CD4-positive, alpha-beta T cell treated with Interleukin-10 for 1 hour (primary cell): ENCODE results near the gene KCNC1.

ENCODE experiments used
- DNase-seq: peaks from one replicate; pipeline ENCODE4 v3.0.0-alpha.2; 2020

Gene KCNC1

DNA sequence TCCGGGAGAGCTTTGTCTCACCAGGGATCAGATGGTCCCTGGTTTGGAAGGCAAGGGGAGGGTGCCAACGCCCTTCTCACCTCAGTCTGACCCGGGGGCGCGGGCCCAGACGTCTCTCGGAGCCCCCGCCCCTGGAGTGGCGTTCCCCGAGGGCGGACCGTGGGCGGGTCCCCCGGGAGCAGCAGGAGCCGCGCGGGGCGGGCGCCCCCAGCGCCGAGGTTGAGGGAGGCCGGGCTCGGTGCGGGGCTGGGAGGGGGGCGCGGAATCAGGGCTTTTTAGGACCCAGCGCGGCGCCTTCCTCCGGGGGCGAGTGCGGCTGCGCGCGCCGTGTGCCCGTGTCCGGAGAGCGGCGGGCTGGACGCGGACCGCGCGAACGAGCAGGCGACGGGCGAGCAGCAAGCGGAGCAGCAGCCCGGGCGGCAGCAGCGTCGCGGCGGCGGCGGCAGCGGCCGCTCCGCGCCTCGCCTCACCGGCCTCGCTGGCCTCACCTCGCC lies at the start of gene KCNC1:
Gene KCNC1 (plus strand): TSS at position 364 of the 494 bp plus-strand sequence. CDS start 1,222 bp downstream, outside the sequence.
- DNase-seq = no peak

DNA sequence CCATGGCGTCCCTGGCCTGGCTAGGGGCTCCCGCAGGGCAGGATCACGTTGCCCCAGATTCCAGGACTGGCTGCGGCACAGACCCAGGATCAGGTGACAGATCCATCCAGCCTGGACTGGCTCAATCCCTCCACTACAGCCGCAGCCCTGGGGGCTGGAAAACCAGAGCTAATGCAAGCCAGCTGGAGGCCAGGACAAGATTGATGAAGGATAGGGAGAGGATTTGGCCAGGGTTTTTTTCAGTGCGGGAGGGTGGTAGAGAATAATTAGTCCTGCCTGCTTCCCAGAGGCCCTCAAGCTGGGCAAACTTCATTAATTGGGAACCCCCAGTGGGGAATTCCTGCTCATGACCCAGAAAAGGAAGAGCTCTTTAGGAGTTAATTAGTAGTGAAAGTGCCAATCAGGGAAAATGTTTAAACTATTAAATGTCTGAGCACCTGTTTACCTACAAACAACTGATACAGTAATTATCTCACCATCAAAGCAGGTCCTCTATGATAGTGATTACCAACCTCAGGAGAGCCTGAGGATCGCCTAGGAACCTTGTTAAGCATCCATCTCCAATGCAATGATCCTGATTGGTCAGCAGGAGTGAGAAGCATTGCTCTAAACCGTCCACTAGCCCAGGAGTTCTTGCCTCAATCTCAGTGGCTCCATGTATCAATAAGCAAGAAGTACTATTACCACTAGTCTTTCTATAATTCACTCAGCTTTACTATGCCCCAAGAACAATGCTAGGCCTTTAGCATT lies 48.2 kb upstream of the KCNC1 start:
- DNase-seq = no peak

DNA sequence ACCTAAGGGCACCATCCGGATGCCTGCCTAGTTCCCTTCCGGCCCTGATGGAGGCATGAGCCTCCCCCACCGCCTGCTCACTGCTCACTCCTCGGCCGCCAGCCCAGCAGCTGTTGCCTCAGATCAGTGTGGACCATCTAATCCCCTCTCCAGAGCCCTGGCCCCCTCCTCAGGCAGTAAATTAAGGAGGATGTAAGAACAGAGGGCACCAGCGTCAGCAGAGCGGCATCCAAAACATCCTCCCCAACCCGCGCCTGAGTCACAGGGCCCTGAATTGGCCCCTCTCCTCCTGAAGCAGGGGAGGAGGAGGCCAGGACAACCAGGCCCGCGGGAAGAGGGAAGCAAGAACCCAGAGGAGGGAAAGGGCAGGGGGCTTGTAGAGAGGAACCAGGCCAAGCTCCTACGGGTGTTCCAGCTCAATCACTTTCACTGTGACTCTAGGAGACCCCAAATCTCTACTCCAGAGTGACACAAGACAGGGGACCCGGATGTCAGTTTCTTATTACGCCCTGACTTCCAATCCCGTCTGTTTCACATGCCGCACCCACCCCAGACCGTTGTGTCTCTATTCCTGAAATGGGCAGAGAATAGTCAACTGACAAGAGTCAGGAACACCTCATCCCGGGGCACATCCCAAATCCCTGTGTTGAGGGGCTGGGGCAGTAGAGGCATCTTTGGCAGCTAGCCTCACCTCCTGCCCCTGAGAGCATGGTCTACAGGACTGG lies 46.5 kb upstream of the KCNC1 start:
- no peak for DNase-seq

DNA sequence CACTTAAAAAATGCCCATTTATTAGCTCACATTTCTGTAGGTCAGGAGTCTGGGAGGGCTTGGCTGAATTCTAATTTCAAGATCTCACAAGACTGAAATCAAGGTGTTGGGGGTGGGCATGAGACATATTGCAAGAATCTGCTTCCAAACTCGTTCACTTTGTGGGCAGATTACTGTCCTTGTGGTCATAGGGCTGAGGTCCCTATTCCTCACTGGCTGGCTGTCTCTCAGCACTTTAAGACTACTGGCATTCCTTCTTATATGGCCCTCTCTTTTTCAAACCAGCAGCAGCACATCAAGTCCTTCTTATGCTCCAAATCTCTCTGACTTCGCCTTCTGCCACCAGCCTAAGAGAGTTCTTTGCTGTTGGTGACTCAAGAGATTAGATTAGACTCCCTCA lies 43.0 kb upstream of the KCNC1 start:
- DNase-seq = no peak

DNA sequence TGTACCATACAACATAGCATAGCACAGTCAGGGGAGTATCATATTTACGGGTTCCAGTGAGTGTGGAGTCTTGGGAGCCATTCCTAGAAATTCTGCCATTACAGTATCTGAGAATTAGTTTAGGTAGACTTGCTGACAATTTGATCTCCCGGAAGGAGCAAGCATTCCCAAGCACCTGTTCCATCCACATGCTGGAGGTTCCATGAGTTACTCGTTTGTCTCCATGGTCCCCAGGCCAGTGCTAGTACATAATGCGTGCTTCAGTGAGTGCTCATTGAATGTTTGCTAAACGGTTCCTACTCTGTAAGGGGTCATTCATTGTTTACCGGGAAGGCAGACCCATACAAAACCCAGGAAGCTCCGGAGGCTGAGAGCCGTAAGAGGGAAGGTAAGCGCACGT lies 42.6 kb upstream of the KCNC1 start:
- DNase-seq = no peak

DNA sequence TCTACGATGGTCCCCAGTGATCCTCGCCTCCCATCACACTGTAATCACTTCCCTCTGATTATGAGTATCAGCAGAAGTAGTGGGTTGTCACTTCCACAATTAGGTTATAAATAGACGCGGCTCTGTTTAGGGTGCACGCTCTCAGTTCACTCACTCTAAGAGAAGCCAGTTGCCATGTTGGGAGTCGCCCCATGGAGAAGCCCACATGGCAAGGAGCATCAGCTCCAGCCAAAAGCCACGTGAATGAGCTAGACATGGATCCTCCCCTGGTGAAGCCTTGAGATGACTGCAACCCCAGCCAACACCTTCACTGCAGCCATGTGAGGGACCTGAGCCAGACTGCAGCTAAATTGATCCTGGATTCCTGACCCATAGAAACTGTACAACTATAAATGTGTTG lies 41.6 kb upstream of the KCNC1 start:
- no peak for DNase-seq

DNA sequence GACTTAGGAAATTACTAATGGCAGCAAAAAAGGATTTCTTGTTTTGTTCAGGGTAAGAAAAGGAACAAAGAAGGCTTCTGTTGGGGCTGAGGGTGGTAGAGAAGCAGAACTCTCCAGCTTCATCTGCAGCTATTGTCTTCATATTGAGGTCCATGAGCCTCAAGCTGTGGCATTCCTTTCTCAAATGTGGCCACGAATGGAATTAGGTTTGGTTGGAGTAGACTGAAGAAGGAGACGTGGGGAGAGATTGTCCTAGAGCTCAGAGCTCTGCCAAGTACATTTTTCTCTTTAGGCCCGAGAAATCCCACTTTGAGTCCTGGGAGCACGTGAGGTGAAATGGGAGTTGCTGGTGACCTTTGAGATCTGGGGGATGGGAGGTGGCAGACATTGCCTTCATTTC lies 41.0 kb upstream of the KCNC1 start:
- no peak for DNase-seq

DNA sequence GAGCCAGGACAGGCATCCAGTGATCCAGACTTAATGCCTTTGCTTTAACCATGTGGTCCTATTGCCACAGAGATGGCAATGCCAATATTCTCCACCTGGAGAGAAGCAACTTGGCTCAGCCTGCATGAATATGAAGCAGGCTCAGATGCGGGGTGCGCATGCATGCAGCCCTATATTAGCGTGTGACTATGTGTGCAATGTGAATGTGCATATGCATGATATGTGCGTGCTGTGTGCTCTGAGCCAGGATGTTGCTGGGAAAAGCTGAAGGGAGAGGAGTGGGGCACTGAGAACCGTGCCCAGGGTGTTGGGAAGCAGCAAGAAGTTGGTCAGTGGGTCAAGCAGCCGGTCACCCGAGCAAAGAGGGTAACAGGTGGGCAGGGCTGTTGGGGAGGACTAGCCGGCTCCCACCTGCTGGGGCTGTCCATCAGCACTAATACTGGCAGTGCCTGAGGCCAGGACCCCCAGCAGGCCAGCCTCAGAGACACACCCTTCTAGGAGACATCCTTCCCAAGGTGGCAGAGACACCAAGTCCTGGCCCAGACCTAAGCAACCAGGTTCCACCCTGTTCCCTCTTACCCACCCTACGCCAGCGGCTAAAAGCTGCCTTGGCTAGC lies 40.0 kb upstream of the KCNC1 start:
- no peak for DNase-seq

DNA sequence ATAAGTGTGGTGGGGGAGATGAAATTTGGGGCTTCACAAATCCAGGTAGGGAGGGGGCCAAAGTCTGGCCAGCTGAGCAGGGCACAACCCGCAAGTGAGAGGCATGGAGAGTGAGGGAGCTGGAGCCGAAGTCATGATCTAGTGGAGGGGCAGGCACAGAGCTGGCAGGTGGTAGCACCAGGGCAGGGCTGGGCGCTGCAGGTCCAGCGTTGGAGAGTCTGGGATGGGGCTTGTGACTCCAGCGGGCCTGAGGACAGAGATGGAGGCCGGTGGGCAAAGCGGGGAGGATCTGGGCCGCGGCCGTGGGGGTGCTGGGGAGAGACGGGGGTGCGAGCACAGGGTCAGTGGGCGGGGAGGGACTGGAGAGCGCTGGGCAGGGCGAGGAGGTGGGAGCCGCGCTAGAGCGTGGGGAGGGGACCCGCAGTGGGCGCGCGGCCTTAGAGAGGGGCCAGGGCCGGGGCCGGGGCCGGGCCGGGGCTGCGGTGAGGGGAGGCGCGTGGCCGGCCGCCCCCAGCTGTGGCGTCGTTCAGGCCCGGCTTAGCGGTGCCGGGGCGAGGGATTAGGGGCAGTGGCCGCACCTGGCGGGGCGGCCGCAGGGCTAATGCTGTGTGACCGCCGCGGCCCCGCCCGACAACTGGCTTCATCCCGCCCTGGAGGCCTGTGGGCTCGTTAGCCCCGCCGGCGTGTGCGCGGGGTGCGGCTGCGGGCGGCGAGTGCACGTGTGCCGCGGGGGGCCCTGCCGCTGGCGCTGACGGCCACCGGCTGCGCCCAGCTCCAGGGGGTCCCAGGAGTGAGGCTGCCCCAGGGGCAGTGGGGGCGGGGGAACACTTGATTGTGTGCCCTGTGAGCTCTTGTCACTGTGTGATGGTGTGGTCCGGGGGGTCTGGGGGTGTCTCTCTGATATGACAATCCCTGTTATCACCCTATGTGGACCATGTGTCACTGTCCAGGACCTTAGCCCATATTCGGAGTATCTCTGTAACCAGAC lies 38.8 kb upstream of the KCNC1 start:
- no peak for DNase-seq

DNA sequence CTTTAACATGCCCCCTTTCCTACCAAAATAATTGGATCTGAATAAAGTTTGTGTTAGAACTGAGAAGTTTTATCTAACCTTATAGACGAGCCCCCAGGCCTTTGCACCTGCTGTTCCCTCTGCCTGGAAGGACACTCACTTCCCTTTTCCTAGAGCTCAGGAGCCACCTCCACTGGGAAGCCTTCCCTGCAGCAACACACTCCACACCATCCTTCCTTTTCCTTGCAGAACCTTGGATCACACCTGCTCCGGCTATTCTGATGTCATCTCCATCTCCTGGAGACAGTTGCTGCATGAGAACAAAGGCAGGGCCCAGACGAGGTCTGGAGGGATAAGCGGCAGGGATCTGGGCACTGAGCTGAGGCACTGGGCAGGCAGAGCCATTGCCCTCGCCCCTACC lies 37.8 kb upstream of the KCNC1 start:
- no peak for DNase-seq

DNA sequence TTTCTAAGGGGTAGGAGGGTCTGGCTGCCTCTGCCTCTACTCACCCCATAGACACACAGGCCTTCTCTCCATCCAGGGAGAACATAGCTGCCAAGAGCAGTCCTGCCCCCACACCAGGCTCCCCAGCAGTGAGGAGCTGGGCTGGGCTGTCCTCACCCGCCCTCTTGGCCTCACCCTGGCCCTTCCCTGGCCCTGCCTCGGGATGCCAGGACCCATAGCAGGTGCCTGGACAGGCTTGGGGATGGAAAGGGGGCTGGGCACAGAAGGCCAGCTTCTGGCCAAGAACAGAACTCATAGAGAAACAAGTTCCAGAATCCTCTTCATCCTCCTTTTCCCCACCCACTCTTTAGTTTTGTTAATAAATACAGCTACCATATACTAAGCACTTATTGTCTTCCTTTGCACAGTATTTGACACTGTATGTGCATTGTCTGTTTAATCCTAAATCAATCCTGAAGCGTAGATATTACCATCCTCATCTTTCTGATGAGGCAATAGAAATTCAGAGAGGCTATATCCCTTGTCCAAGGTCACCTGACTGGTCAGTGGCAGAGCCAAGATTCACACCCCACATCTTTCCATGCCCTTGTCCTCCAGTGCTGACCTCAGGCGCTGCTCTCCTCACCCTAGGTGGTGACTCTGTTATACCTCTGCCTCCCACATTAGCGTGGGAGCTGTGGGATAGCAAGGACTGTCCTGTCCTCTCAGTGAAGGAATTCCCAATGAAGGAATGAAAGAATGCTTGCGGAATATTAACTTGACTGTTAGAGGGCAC lies 37.2 kb upstream of the KCNC1 start:
- DNase-seq = no peak

DNA sequence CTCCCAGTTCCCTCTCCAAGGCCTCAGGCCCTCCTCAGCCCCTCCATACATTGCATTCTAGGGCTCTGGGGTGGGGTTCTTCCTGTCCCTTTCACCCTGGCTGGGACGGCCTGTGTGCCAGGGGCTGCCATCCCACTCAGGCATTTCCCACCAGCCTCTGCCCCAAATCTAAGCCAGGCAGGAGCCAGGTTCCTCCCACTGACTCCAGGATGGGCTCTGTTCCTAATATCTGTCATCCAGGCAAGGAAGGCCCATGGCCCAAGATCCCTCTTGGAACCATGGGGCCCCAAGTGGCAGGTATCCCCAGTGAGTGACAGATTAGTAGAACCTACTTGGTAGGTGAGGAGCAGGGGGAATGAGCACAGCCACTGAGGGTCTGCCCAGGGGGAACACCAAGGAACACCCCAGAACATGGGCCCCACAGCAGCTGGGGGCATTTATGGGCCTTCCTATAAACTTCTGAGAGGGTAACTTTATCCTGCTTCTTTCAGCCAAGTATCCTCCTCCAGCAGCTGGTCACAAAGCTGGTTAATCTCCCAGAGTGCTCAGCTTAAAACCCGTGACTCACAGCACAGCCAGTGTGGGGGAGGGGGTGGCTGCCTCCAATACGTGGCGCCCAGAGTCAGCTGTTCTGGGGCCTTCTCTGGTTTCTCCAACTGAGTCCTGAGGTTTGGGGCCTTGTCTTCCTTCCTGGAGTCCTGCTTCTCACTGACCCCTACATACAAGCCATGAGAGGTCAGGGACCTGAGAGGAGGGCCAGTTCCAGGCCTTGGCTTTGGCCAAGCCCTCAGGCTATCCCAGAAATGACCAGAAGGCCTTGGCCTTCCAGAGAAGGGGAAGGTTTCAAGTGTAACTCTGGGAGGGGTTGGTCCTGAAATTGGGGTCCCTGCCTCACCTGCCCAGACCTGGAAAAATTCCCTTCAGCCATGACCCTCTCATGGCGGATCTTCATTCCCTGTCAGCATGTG lies 35.1 kb upstream of the KCNC1 start:
- DNase-seq = no peak

DNA sequence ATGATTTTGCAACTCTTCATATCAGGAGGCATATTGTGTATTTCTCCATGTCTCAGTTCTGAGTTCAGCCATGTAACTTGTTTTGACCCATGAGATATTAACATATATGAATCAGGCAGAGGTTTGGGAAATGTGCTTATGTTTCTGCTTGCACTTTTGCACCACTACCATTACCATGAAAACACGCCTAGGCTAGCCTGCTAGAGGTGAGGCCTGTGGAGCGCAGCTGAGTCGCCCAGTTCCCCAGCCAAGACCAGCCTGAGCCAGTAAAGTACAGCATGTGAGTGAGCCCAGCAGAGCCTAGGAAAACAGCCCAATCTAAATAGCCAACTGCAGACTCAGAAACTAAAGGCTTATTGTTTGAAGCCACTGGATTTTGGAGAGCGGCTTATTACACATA lies 33.6 kb upstream of the KCNC1 start:
- no peak for DNase-seq

DNA sequence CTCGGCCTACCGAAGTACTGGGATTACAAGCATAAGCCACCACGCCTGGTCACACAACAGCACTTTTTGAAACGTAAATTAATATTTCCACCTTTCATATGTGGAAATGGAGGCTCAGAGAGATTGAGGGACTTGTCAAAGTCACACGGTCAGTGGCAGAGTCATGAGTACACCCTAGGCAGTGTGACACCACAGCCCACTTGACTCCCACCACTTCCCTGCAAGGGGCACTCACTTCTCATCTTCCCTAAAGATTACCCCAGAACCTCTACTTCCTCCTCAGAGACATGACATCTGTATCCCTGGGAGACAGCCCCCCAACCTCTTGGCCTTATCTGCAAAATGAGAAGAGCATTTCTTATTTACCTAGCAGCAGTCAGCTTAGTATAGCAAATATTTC lies 31.7 kb upstream of the KCNC1 start:
- DNase-seq = no peak

DNA sequence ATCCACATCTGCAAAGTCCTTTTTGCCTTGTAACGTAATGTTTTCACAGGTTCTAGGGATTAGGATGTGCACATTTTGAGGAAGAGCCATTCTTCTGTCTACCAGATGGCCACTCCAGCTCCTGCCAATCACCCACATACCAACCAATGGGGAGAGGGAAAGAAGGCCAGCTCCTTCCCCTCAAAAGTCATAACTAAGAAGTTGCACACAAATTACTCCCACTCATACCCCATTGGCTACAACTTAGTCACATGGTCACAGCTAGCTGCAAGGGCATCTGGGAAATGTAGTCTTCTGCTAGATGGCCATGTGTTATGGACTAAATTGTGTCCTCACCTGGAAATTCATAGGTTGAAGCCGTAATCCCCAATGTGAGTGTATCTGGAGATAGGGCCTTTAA lies 30.6 kb upstream of the KCNC1 start:
- DNase-seq = no peak

DNA sequence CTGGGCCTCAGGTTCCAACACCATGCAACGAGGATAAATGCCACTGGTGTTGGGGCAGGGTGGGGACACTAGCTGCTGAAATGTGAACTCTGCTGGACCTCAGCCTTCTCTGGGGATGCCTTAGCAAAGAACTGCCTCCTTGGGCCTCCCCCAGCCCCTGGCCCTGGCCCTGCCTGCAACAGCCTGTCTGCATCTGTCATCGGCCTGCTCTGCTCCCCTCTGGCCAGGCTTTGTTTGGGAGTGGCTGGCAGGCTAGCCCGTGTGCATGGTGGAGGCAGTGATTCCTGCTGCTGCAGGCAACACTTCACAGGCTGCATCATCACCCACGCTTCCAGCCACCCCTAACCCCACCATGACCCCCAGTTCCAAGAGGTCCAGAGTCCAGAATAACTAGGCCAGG lies 26.8 kb upstream of the KCNC1 start:
- DNase-seq = no peak

DNA sequence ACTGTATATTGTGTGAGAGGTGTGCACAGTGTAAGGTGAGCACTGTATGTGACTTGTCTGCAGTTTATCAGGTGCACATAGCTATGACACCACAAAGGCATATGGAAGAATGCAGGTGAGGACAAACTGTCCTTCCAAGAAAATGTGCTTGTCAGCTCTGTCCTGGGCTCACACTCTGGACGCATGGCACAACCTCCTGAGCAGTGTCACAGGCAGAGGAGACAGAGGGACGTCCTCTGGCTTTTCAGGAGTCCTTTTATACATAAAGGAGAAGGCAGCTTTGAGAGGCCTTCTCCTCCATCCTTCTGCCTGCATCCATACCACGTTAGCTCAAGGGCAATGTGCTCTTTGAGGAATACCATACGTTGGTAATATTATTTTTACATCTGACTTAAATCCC lies 22.7 kb upstream of the KCNC1 start:
- DNase-seq = no peak

DNA sequence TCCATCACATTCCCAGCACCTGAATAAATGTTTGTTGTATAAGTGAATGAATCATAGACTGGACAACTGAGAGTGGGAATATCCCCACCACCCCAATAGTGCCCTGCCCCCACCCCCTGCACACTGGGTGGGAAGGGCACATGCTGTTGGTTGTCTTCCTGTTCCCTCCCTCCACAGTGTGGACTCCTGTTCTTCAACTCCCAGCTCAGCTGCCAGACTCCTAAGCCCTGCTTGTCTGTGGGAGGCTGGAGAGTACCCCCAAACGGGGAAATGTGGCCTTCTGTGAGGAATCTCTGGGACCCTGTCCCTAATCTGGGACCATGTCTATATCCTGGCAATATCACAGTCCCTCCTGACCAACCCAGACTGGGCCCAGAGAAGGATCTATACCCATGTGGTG lies 20.7 kb upstream of the KCNC1 start:
- no peak for DNase-seq

DNA sequence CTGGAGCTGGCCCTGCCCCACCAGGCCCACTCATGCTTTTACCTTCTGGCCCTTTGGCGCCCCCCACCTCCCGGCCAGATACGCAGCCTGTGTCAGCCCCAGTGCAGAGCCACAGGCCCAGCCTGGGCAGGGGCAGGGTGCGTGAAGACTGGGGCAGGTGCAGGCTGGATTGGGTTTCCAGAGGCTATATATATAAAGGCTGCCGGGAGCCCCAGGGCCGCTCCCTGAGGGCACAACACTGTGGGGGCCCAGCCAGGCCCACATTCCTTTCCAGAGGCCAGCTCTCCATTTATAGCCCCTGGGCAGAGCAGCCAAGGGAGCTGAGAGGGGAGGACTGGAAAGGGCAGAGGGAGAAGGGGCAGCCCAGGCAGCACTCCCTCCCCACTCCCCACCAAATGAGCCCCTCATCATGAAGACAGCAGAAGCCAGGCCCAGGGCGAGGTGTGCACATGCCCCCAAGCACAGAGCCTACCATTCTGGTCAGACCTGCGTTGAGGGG lies 20.2 kb upstream of the KCNC1 start:
- DNase-seq = no peak

DNA sequence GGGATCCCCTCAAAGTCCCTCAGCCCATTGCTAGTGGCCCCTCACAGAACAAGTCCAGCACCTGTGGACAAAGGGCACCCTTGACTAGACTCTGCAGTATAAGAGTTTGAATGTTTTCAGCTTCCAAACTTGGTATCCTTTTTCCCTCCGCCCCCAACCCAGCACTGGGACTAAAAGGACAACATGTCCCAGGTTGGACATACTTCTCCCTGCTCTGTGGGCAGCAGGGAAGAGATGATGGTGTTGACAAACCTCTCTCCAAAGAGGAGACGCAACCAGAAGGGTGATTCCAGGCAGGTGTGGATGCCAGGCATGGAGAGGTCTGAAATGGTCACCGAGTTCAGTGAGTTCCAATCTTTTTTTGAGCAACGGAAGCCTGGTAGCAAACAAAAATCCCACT lies 19.7 kb upstream of the KCNC1 start:
- no peak for DNase-seq

DNA sequence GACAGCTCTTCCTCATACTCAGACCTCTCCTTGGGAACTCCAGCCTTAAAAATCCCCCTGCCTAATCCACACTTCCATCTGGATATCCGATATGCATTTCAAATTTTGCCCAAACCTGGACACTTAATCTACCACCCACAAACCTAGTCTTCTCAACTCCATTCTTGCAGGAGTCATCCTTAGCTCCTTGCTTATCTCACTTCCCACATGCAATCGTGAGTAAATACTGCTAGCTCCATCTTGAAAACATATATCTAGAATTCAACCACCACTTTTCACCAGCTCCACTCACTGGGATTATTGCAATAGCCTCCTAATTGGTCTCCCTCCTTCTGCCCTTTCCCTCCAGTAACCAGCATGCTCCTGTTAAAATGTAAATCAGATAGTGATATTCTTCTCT lies 17.8 kb upstream of the KCNC1 start:
- no peak for DNase-seq
